ENCODE results near the gene CTDP1. TPM values are rescaled to one million over a fixed set of nuclear protein-coding genes. Genes with fewer than 3 reads are reported as not detected.

Gene CTDP1
- total and polyA plus RNA-seq, 9 of the 15 experiments (the other 6 are each of a cell fraction or from before 2014, with no cell fraction given): 0.07 to 19.2 (median 4.0) TPM

DNA sequence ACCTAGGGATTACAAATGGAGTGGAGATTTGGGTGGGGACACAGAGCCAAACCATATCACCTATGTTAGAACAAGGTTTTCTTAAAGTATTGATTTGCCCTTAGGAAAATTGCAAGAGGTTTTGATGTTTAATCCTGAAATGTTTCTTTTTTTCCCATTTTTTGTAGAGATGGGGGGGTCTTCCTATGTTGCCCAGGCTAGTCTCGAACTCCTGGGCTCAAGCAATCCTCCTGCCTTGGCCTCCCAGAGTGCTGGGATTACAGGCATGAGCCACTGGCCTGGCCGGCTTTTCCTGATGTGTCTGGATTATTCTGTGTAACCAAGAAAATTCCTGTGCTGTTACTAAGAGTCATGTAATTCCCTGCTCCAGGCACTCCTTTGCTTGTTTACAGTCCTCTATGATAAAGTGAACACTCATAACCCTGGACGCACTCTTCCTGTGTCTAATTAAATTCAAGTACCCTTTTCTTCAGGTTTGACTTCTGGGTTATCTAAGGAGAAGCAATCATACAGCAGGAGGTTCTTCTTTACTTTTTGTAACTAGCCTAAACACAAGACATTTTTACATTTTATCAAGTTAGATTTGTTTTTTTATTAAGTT lies 15.0 kb upstream of the CTDP1 start (continued):
- TF ChIP-seq, protein P1, sequence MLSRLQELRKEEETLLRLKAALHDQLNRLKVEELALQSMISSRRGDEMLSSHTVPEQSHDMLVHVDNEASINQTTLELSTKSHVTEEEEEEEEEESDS (CRISPR knock-in tag; IDR thresholded peaks at IDR 0.05): no peak
- TF ChIP-seq GATAD2A (IDR thresholded peaks at IDR 0.05): no peak
- TF ChIP-seq, protein P2, sequence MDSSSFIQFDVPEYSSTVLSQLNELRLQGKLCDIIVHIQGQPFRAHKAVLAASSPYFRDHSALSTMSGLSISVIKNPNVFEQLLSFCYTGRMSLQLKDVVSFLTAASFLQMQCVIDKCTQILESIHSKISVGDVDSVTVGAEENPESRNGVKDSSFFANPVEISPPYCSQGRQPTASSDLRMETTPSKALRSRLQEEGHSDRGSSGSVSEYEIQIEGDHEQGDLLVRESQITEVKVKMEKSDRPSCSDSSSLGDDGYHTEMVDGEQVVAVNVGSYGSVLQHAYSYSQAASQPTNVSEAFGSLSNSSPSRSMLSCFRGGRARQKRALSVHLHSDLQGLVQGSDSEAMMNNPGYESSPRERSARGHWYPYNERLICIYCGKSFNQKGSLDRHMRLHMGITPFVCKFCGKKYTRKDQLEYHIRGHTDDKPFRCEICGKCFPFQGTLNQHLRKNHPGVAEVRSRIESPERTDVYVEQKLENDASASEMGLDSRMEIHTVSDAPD (CRISPR knock-in tag; IDR thresholded peaks at IDR 0.05): no peak

DNA sequence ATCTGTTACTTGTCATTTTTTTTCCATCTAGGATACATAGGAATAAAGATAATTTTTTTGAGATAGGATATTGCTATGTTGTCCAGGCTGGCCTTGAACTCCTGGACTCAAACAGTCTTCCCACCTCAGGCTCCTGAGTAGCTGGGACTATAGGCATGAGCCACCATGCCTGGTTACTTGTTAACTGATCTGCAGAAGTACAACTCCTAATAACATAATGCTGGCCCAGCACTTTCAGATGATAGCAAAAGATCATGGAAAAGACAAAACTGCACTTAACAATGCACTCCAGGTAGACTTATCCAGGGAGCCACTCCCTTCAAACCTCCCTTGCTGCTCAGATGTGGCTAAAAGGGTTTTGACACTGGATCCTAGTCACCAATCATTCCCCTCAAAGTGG lies 11.4 kb upstream of the CTDP1 start:
- ATAC-seq: no peak
- POLR2A ChIA-PET: no interaction called here
- CTCF ChIA-PET (ENCODE audit: low intra/inter-chr PET ratio): no interaction called here
- TF ChIP-seq, protein P3, sequence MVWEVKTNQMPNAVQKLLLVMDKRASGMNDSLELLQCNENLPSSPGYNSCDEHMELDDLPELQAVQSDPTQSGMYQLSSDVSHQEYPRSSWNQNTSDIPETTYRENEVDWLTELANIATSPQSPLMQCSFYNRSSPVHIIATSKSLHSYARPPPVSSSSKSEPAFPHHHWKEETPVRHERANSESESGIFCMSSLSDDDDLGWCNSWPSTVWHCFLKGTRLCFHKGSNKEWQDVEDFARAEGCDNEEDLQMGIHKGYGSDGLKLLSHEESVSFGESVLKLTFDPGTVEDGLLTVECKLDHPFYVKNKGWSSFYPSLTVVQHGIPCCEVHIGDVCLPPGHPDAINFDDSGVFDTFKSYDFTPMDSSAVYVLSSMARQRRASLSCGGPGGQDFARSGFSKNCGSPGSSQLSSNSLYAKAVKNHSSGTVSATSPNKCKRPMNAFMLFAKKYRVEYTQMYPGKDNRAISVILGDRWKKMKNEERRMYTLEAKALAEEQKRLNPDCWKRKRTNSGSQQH (CRISPR knock-in tag; IDR thresholded peaks at IDR 0.05): no peak
- TF ChIP-seq ZBTB17 (CRISPR knock-in tag; IDR thresholded peaks at IDR 0.05): no peak
- TF ChIP-seq COPS2 (conservative IDR thresholded peaks at IDR 0.05): no peak
- no peak for TF ChIP-seq CBX8 (IDR thresholded peaks at IDR 0.05; ENCODE audit: borderline replicate concordance, extremely low read depth, low read depth, low read length, poor library complexity, severe bottlenecking)
- TF ChIP-seq L3MBTL2 (IDR thresholded peaks at IDR 0.05): no peak
- TF ChIP-seq SETDB1 (IDR thresholded peaks at IDR 0.05; ENCODE audit: low read length): no peak
- no peak for TF ChIP-seq PHF8 (IDR thresholded peaks at IDR 0.05; ENCODE audit: borderline replicate concordance, low read length)
- TF ChIP-seq, protein P4, sequence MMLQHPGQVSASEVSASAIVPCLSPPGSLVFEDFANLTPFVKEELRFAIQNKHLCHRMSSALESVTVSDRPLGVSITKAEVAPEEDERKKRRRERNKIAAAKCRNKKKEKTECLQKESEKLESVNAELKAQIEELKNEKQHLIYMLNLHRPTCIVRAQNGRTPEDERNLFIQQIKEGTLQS (IDR thresholded peaks at IDR 0.05): no peak
- TF ChIP-seq, protein P4 (CRISPR knock-in tag; conservative IDR thresholded peaks at IDR 0.05): no peak
- no peak for TF ChIP-seq CXXC5 (CRISPR knock-in tag; IDR thresholded peaks at IDR 0.05)
- no peak for TF ChIP-seq RAD21 (CRISPR knock-in tag; conservative IDR thresholded peaks at IDR 0.05 in 1 of 2, IDR thresholded peaks at IDR 0.05 in 1 of 2)
- TF ChIP-seq, protein P5, sequence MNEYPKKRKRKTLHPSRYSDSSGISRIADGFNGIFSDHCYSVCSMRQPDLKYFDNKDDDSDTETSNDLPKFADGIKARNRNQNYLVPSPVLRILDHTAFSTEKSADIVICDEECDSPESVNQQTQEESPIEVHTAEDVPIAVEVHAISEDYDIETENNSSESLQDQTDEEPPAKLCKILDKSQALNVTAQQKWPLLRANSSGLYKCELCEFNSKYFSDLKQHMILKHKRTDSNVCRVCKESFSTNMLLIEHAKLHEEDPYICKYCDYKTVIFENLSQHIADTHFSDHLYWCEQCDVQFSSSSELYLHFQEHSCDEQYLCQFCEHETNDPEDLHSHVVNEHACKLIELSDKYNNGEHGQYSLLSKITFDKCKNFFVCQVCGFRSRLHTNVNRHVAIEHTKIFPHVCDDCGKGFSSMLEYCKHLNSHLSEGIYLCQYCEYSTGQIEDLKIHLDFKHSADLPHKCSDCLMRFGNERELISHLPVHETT (CRISPR knock-in tag; conservative IDR thresholded peaks at IDR 0.05 in 1 of 2, IDR thresholded peaks at IDR 0.05 in 1 of 2): no peak

More for the DNA sequence above, 11.4 kb upstream of the CTDP1 start:
- Histone ChIP-seq H3K27ac (ENCODE audit: extremely low read depth, low read depth, low read length) (no peak overlapping the region), H3K79me2 (ENCODE audit: control insufficient read depth, insufficient read depth, low read length) (no peaks in the 10 kb centered on the region), H3K4me2 (ENCODE audit: insufficient read depth, low read length) (no peak overlapping the region), H3K9me1 (ENCODE audit: control insufficient read depth, insufficient read depth, low read length) (no peaks in the 10 kb centered on the region), H3K9ac (ENCODE audit: insufficient read depth in 1 of 2, low read depth in 2 of 2, low read length in 2 of 2) (no peak overlapping the region), H3K27me3 (ENCODE audit: control insufficient read depth in 2 of 2, insufficient read depth in 2 of 2, low read length in 2 of 2) (0 out of 5 replicates have a peak, but pooled peaks cover 0 to 4% of the 10 kb centered on the region in 2 experiments), H2AFZ (ENCODE audit: low read depth, low read length) (no peak overlapping the region), H3K4me1 (replicated peaks in 1 of 2; ENCODE audit: control insufficient read depth in 2 of 2, insufficient read depth in 2 of 2, low read length in 2 of 2) (no peaks in the 10 kb centered on the region; a peak in 1 of 5 replicates), H3K9me3 (replicated peaks; ENCODE audit: control insufficient read depth, insufficient read depth, low read depth, low read length) (no peaks in the 10 kb centered on the region), H3K4me3 (no peak overlapping the region), H4K20me1 (replicated peaks; ENCODE audit: control insufficient read depth, insufficient read depth, low read length) (no peaks in the 10 kb centered on the region), H3K36me3 (ENCODE audit: control insufficient read depth, insufficient read depth, low read length) (no peaks in the 10 kb centered on the region)
- DNase-seq (ENCODE audit: extremely low read depth in 1 of 4, low spot score in 3 of 4) (no peak), FAIRE-seq (no peak)
- in situ Hi-C loops (cut with MboI) (no loop called here), intact Hi-C loops (cut with micrococcal nuclease) (no loop called here)
- BruUV-seq (replicated peaks): no TSS peak
